Measurements from ENCODE around the gene CAPN13.

Gene CAPN13

DNA sequence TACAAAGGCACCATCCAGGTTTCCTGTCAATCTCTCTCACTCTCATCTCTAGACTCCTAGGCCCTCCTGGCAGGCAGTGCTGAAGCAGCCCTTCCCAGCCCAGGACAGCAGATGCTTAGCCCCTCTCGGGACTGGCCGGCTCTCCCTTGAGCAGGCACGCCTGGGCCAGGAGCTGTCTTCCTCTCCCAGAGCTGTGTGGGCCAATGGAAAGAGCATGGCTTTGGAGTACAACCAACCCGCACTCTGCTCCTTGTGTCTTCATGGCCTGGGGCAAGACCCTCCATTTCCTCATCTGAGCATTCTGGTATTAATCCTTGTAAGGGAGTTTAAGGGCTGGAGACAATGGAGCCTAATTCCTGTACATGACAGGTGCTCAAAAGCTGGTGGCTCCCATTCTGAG lies 97.2 kb downstream of the CAPN13 start:
- TF ChIP-seq, protein P1, sequence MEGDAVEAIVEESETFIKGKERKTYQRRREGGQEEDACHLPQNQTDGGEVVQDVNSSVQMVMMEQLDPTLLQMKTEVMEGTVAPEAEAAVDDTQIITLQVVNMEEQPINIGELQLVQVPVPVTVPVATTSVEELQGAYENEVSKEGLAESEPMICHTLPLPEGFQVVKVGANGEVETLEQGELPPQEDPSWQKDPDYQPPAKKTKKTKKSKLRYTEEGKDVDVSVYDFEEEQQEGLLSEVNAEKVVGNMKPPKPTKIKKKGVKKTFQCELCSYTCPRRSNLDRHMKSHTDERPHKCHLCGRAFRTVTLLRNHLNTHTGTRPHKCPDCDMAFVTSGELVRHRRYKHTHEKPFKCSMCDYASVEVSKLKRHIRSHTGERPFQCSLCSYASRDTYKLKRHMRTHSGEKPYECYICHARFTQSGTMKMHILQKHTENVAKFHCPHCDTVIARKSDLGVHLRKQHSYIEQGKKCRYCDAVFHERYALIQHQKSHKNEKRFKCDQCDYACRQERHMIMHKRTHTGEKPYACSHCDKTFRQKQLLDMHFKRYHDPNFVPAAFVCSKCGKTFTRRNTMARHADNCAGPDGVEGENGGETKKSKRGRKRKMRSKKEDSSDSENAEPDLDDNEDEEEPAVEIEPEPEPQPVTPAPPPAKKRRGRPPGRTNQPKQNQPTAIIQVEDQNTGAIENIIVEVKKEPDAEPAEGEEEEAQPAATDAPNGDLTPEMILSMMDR (IDR thresholded peaks at IDR 0.05; ENCODE audit: low read depth, low read length) = no peak
- DNase-seq (ENCODE audit: extremely low read depth, low read depth) = no peak

DNA sequence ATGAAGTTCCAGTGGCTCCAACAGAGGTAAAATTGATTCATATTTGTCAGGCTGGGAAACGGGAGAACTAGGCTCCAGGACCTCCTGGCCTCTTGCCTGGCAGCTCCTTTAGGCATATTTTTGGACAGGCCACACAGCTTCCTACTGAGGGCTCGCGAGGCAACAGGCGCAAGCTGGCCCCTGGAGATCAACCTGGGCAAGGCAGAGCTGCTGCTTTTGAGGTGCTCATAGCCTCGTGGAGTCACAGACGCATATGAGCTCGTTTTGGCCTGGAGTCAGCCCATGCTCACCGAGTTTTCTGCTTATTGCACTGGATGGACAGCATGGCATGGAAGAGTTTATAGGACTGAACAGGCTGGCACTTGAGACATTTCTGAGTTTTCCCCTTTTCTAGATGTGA lies 97.7 kb downstream of the CAPN13 start:
- TF ChIP-seq, protein P1 (IDR thresholded peaks at IDR 0.05; ENCODE audit: low read depth, low read length) = no peak
- DNase-seq (ENCODE audit: extremely low read depth, low read depth) = no peak

DNA sequence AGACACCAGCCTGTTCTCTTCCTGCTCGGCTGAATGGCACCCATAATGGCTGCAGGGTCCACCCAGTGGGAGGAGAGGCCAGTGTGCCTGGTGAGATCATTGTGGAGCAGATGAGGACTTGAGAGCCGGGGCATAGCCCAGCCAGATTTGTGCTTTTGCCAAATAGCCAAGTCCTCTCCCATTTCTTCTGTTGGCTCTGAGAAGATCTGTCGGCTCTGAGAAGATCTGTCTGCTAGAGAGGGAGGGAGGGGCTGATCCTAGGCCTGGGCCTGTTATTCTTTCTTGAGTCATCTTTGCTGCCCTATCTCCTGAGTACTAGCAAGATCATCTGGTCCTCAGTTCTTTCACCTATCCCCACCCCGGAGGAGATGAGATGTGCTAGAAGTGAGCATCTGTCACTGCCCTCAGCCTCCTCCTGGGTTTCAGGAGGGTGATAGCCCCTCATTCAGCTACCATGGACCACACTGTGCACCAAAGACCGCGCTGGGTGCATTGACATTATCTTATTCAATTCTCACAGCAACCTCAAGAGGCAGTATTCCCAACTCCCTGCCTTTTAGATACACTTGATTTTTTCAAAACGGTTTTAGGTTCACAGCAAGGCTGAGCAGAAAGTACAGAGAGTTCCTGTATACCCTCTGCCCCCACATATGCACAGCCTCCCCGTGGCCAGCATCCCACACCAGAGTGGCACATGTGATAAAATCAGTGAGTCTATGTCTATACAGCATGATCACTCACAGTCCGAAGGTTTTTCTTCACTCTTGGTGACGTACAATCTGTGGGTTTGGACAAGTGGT lies 98.6 kb downstream of the CAPN13 start:
- DNase-seq (ENCODE audit: extremely low read depth, low read depth) = no peak
- TF ChIP-seq, protein P1 (IDR thresholded peaks at IDR 0.05; ENCODE audit: low read depth, low read length) = peak; percentile 46

- TF ChIP-seq, protein P1 (IDR thresholded peaks at IDR 0.05; ENCODE audit: low read depth, low read length) = no peak
- no peak for DNase-seq (ENCODE audit: extremely low read depth, low read depth)
Observed at GRCh38 chr2:30707304-30707903, 99.8 kb downstream of the CAPN13 start.

DNA sequence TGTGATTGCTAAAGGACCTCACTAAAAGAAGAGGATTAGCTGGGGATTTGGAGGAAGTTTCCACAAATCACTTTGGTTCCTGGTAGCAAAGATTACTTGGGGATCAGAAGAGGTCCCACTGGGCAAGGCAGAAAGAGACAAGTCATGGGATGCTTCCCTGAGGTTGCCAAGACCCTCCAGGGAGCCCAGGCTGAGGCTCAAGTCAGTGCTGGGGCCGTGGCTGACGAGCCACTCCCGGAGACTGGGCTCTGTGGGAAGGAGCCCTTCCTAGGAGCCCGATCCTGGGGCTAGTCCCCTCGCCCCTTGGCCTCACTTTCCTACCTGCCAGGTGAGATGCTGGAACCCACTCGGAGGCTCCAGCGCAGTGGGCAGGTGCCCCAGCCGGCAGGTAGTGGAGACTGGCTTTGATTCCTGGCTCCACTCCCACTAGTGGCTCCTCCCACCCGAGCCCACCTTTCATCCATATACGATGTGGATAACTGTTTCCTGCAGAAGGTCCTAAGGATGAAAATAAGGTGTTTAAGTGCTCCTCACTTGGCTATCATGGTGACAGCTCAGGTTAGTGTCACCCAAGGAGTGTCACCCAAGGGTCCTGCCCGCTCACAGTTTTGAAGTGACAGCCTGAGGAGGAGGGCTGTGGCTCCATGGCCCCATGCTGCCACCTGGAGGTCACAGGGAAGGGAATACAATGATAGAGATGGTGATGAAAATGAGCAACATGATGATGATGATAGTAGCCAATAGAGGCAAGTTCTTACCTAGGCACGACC lies 100.5 kb downstream of the CAPN13 start:
- TF ChIP-seq, protein P1 (IDR thresholded peaks at IDR 0.05; ENCODE audit: low read depth, low read length) = peak; percentile 87
- DNase-seq (ENCODE audit: extremely low read depth, low read depth) = no peak

DNA sequence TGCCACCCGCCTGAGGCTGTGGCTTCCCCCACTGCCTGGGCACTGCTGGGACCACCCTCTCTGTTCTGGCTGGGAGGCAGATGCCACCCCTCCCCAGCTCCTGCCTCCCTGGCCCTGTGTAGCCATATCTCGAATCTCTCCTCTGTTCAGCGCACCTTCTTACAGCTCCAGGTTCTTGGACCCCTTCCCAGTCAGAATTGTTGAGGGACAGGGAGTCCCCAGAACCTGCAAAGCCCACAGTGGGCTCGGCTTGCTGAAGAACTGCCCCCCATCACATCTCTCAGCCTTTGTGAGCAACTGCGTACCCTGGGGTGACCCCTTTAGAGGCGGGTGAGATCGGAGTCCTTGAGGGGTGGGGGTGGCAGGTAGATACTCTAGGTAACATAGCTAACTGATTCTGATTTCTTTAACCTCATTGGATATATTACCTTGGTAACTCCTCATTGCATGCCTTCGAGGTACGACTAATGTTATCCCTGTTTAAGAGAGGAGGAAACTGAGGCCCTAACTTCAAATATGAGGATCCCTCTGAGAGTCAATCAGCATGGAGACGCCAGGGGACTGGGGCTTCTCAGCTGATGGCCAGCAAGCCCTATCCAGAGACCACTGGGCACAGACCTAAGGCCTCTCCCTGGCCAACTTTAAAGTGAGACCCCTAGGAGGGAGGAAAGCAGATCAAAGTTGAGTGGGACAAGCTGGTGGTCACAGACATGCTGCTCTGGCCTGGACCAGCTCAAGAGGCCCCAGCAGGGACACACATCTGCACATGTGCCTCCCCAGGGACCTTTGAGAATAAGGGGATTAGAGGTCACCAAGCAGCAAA lies 101.3 kb downstream of the CAPN13 start:
- DNase-seq (ENCODE audit: extremely low read depth, low read depth) = no peak
- TF ChIP-seq, protein P1 (IDR thresholded peaks at IDR 0.05; ENCODE audit: low read depth, low read length) = no peak
